IMR-90 (cell line): ENCODE measurements around the gene ALS2. TPM values are rescaled to one million over a fixed set of nuclear protein-coding genes. Genes with fewer than 3 reads are reported as not detected.

ENCODE experiments used
- ATAC-seq: fragments of 200-7000 bp; cut with Tn5 transposase; 2 replicates; pipeline ENCODE4 v1.9.1; 2020; ENCODE audit warnings: low read depth, mild to moderate bottlenecking, moderate library complexity
- BruUV-seq: library from RNA; stranded (reverse); fragments of 400-500 nt; replicated peaks from 2 replicates; lab custom pipeline; 2021; lab: Mats Ljungman, UMichigan
- CTCF ChIA-PET: fragments of 300-600 bp; formaldehyde crosslinking; extraction: SDS; loops from one replicate; lab custom pipeline; 2021; ENCODE audit warnings: antibody characterized with exemption; lab: Yijun Ruan, JAX
- POLR2A ChIA-PET: fragments of 300-600 bp; sonication (Branson Sonifier 250); formaldehyde crosslinking; loops from one replicate; lab custom pipeline; 2022; ENCODE audit warnings: antibody characterized with exemption; ENCODE audit not compliant: unreplicated experiment; lab: Charles Lee
- DNase-seq: peaks from one replicate; pipeline ENCODE4 v3.0.0; 2013
- H2AFZ ChIP-seq: replicated peaks from 2 replicates; pipeline ENCODE3; 2013; ENCODE audit warnings: low read length, mild to moderate bottlenecking; ENCODE audit not compliant: poor library complexity
- H2AK5ac ChIP-seq: 2 replicates; pipeline ENCODE4 v1.6.1; 2013; ENCODE audit warnings: low read depth, low read length, inconsistent platforms
- H2AK9ac ChIP-seq: replicated peaks from 2 replicates; pipeline ENCODE3; 2013; ENCODE audit warnings: mild to moderate bottlenecking, low read depth, low read length, moderate library complexity; ENCODE audit not compliant: poor library complexity
- H2BK120ac ChIP-seq: 2 replicates; pipeline ENCODE4 v1.6.1; 2013; ENCODE audit warnings: low read depth, low read length, inconsistent platforms
- H2BK15ac ChIP-seq: 3 replicates; pipeline ENCODE4 v1.6.1; 2013; ENCODE audit warnings: low read depth, low read length, inconsistent platforms
- H2BK20ac ChIP-seq: 2 replicates; pipeline ENCODE4 v1.6.1; 2013; ENCODE audit warnings: low read depth, mild to moderate bottlenecking, inconsistent platforms, low read length, moderate library complexity
- H2BK5ac ChIP-seq: 2 replicates; pipeline ENCODE4 v1.6.1; 2013; ENCODE audit warnings: mild to moderate bottlenecking, low read depth, low read length, inconsistent platforms; ENCODE audit not compliant: poor library complexity, severe bottlenecking
- H3K14ac ChIP-seq: replicated peaks from 2 replicates; pipeline ENCODE4 v1.6.1; 2013; ENCODE audit warnings: low read depth, low read length, inconsistent platforms
- H3K18ac ChIP-seq: 2 replicates; pipeline ENCODE4 v1.6.1; 2013; ENCODE audit warnings: low read depth, low read length, control low read depth
- H3K23ac ChIP-seq: 2 replicates; pipeline ENCODE4 v1.6.1; 2013; ENCODE audit warnings: low read depth, low read length, inconsistent platforms
- H3K27ac ChIP-seq: 2 replicates; pipeline ENCODE4 v1.5.1; 2013; ENCODE audit warnings: mild to moderate bottlenecking, control low read depth, low read length; ENCODE audit not compliant: insufficient read depth
- H3K27me3 ChIP-seq: 2 replicates; pipeline ENCODE4 v1.6.1; 2013; ENCODE audit warnings: low read length; ENCODE audit not compliant: control insufficient read depth, insufficient read depth
- H3K36me3 ChIP-seq: 2 replicates; pipeline ENCODE4 v1.6.1; 2013; ENCODE audit warnings: low read length, mixed read lengths; ENCODE audit not compliant: control insufficient read depth, insufficient read depth
- H3K4ac ChIP-seq: 2 replicates; pipeline ENCODE4 v1.6.1; 2013; ENCODE audit warnings: low read depth, low read length, inconsistent platforms
- H3K4me1 ChIP-seq: 2 replicates; pipeline ENCODE4 v1.6.1; 2013; ENCODE audit warnings: low read length, mixed read lengths; ENCODE audit not compliant: control insufficient read depth, insufficient read depth
- H3K4me2 ChIP-seq: 2 replicates; pipeline ENCODE4 v1.6.1; 2013; ENCODE audit warnings: low read depth, mild to moderate bottlenecking, control low read depth, low read length, moderate library complexity
- H3K4me3 ChIP-seq: 2 replicates; pipeline ENCODE4 v1.5.1; 2013; ENCODE audit warnings: low read depth, mild to moderate bottlenecking, control low read depth, low read length, moderate library complexity; ENCODE audit not compliant: insufficient read depth
- H3K56ac ChIP-seq: 2 replicates; pipeline ENCODE4 v1.6.1; 2013; ENCODE audit warnings: low read length, inconsistent platforms; ENCODE audit not compliant: insufficient read depth; ENCODE audit errors: extremely low read depth
- H3K79me1 ChIP-seq, 2 experiments: 2 replicates each; pipeline ENCODE4 v1.6.1; 2013; ENCODE audit warnings: low read length in 2 of 2, inconsistent platforms in 1 of 2, low read depth in 1 of 2
- H3K9ac ChIP-seq: 2 replicates; pipeline ENCODE4 v1.6.1; 2013; ENCODE audit warnings: low read depth, low read length, control low read depth
- H3K9me1 ChIP-seq: 2 replicates; pipeline ENCODE4 v1.6.1; 2013; ENCODE audit warnings: low read length, inconsistent platforms; ENCODE audit not compliant: insufficient read depth
- H3K9me3 ChIP-seq: 2 replicates; pipeline ENCODE4 v1.6.1; 2013; ENCODE audit warnings: low read length; ENCODE audit not compliant: control insufficient read depth, insufficient read depth
- H4K20me1 ChIP-seq: 2 replicates; pipeline ENCODE4 v1.6.1; 2013; ENCODE audit warnings: low read length, inconsistent platforms; ENCODE audit not compliant: insufficient read depth
- H4K5ac ChIP-seq: 2 replicates; pipeline ENCODE4 v1.6.1; 2013; ENCODE audit warnings: mild to moderate bottlenecking, low read depth, low read length, control low read depth
- H4K8ac ChIP-seq, 2 experiments: 2 replicates each; pipeline ENCODE4 v1.6.1; 2013; ENCODE audit warnings: low read depth in 2 of 2, low read length in 2 of 2, control low read depth in 1 of 2, inconsistent platforms in 1 of 2
- H4K91ac ChIP-seq: 2 replicates; pipeline ENCODE4 v1.6.1; 2013; ENCODE audit warnings: low read depth, low read length, inconsistent platforms; ENCODE audit not compliant: insufficient read depth
- BHLHE40 ChIP-seq: fragments of 150-350 bp; IDR thresholded peaks from 2 replicates; pipeline ENCODE4 v1.6.1; 2016; ENCODE audit warnings: mild to moderate bottlenecking, low read depth, low read length
- CEBPB ChIP-seq: IDR thresholded peaks from 2 replicates; pipeline ENCODE4 v1.6.1; 2012; ENCODE audit warnings: low read depth, low read length, improper control_type of control experiment
- CHD1 ChIP-seq: IDR thresholded peaks from 2 replicates; pipeline ENCODE4 v1.6.1; 2012; ENCODE audit warnings: low read depth, low read length, improper control_type of control experiment
- CTCF ChIP-seq: conservative IDR thresholded peaks from 2 replicates; pipeline ENCODE4 v1.5.1; 2012; ENCODE audit warnings: mild to moderate bottlenecking, low read depth, low read length, improper control_type of control experiment
- ELK1 ChIP-seq: fragments of 150-350 bp; IDR thresholded peaks from 2 replicates; pipeline ENCODE4 v1.6.1; 2016; ENCODE audit warnings: low read depth, mild to moderate bottlenecking, low read length, moderate library complexity, borderline replicate concordance
- FOS ChIP-seq: fragments of 150-350 bp; IDR thresholded peaks from 2 replicates; pipeline ENCODE4 v1.6.1; 2016; ENCODE audit warnings: low read depth, low read length
- MAZ ChIP-seq: IDR thresholded peaks from 2 replicates; pipeline ENCODE4 v1.6.1; 2012; ENCODE audit warnings: low read depth, mild to moderate bottlenecking, low read length, improper control_type of control experiment, moderate library complexity, borderline replicate concordance
- MXI1 ChIP-seq: IDR thresholded peaks from 2 replicates; pipeline ENCODE4 v1.6.1; 2012; ENCODE audit warnings: low read depth, mild to moderate bottlenecking, low read length, moderate library complexity, borderline replicate concordance
- NFE2L2 ChIP-seq: fragments of 150-350 bp; IDR thresholded peaks from 2 replicates; pipeline ENCODE4 v1.6.1; 2016; ENCODE audit warnings: low read depth, mild to moderate bottlenecking, low read length
- POLR2A ChIP-seq: IDR thresholded peaks from 2 replicates; pipeline ENCODE4 v1.6.1; 2012; ENCODE audit warnings: mild to moderate bottlenecking, low read depth, low read length
- RAD21 ChIP-seq: IDR thresholded peaks from 2 replicates; pipeline ENCODE4 v1.6.1; 2012; ENCODE audit warnings: low read length, improper control_type of control experiment
- RFX5 ChIP-seq: IDR thresholded peaks from 2 replicates; pipeline ENCODE4 v1.8.0; 2012; ENCODE audit warnings: low read depth, mild to moderate bottlenecking, low read length, moderate library complexity
- SMC3 ChIP-seq: fragments of 150-350 bp; IDR thresholded peaks from 2 replicates; pipeline ENCODE4 v1.6.1; 2016; ENCODE audit warnings: low read depth, mild to moderate bottlenecking, antibody characterized with exemption, low read length, moderate library complexity
- WGBS, 2 experiments: methylation state at CpG; one replicate each; pipeline versions ENCODE4 v1.1.5 to v1.1.7; 2013; ENCODE audit warnings: missing lambda C conversion rate in 2 of 2; ENCODE audit not compliant: insufficient read length in 1 of 2; ENCODE audit errors: extremely low coverage in 2 of 2; 5-methylcytosine and 5-hydroxymethylcytosine counted together
- dilution Hi-C: fragments of 300-500 bp; cut with HindIII; formaldehyde crosslinking; loops from one replicate; pipeline ENCODE4 v1.14.3; 2018; ENCODE audit warnings: low sequenced_read_pairs; ENCODE audit not compliant: unreplicated experiment
- in situ Hi-C: fragments of 300-500 bp; cut with MboI; formaldehyde crosslinking; loops from 3 replicates; pipeline ENCODE4 v1.14.3; 2019; ENCODE audit warnings: low sequenced_read_pairs, inconsistent platforms, mixed read lengths
- intact Hi-C: fragments of 100-400 bp; cut with micrococcal nuclease; formaldehyde crosslinking; loops from 2 replicates; pipeline ENCODE4 v1.10.0; 2022
- polyA plus RNA-seq, 3 experiments: library from polyadenylated mRNA; depleted of rRNA; stranded (reverse); fragments of >200 nt; gene quantifications; 2 replicates each; pipeline ENCODE4 v1.2.3, GENCODE V29; 2012; ENCODE audit warnings: low replicate concordance in 1 of 3
- total RNA-seq: library from RNA; depleted of rRNA; stranded (reverse); fragments of >200 nt; gene quantifications from 2 replicates; pipeline ENCODE4 v1.2.3, GENCODE V29; 2012
- TF ChIP-seq, protein P1 (sequence below): fragments of 150-350 bp; IDR thresholded peaks from 2 replicates; pipeline ENCODE4 v1.6.1; 2017; ENCODE audit warnings: mild to moderate bottlenecking, antibody characterized with exemption, low read length, low read depth

Gene ALS2
- total and polyA plus RNA-seq, 2 of the 4 experiments (the other 2 are of a cell fraction), result 14.4 to 42.3 TPM

DNA sequence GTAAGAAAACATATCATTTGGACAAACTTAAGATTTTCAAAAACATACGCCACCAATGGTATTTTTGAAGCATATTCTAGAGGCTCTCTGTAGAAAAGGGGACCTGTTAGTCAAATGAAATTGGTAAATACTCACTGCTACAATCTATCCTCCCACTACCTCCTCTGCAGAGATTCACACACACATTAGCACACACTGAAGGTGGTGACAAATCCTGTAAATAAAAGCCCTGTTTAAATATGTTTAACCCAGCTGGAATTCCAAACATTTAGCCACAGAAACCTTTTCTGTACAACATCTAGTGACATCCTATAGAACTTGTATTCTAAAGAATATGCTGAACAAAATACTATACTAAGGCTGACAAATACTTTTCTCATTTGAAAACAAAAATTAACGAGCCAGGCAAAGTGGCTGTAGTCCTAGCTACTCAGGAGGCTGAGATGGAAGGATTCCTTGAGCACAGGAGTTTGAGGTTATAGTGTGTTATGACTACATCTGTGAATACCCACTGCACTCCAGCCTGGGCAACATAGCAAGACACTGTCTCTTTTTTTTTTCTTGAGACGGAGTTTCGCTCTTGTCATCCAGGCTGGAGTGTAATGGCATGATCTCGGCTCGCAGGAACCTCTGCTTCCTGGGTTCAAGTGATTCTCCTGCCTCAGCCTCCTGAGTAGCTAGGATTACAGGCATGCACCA lies 25.9 kb downstream of the ALS2 start:
- Histone ChIP-seq H3K4me1 (peaks cover 6% of the 10 kb centered on the region; the same call in 1 of the 2 replicates), H3K4ac (peak overlapping the region; percentile 75; the same call in 1 of the 2 replicates), H3K27me3 (no peaks in the 10 kb centered on the region), H3K4me3 (no peak overlapping the region), H2BK120ac (0 out of 2 replicates have a peak overlapping the region, but pooled peaks have one; percentile 57), H3K23ac (no peak overlapping the region), H3K14ac (peak overlapping the region; percentile 16; the same call in 1 of the 2 replicates), H3K9me1 (peaks cover 4% of the 10 kb centered on the region; the same call in 1 of the 2 replicates), H2AFZ (no peak overlapping the region), H3K4me2 (no peak overlapping the region), H3K36me3 (peaks cover 10% of the 10 kb centered on the region), H2BK15ac (0 out of 3 replicates have a peak overlapping the region, but pooled peaks have one; percentile 15), H2BK5ac (peak overlapping the region; percentile 9), H2BK20ac (peak overlapping the region; percentile 45; the same call in 1 of the 2 replicates), H3K9me3 (no peaks in the 10 kb centered on the region), H4K8ac (peak overlapping the region in 1 of 2 experiments; percentile 35; a peak in 1 of 4 replicates), H3K56ac (no peak overlapping the region), H3K18ac (no peak overlapping the region), H2AK5ac (no peak overlapping the region), H4K20me1 (no peaks in the 10 kb centered on the region), H4K91ac (peak overlapping the region; percentile 46; the same call in 1 of the 2 replicates), H3K79me1 (peaks cover 7 to 11% of the 10 kb centered on the region in 2 experiments; a peak in 2 of 4 replicates), H2AK9ac (no peak overlapping the region), H4K5ac (no peak overlapping the region), H3K27ac (no peak overlapping the region), H3K9ac (no peak overlapping the region)
- ChIA-PET POLR2A (no interaction called here), CTCF (no interaction called here)
- intact Hi-C loops (loop anchor here (5.0 kb wide), 1 partner anchor 422 kb away; no protein-coding TSS in a partner anchor), in situ Hi-C loops (no loop called here), dilution Hi-C loops (no loop called here)
- BruUV-seq, result no TSS peak
- ATAC-seq, result peak; percentile 90
- DNase-seq, result peak; percentile 60
- WGBS, 2 experiments, result no CpG with 5 or more reads among the region's 6 CpGs
- no peak for TF ChIP-seq BHLHE40
- TF ChIP-seq SMC3, result no peak
- no peak for TF ChIP-seq CHD1
- no peak for TF ChIP-seq RFX5
- no peak for TF ChIP-seq CEBPB
- no peak for TF ChIP-seq MXI1
- TF ChIP-seq RAD21, result no peak
- TF ChIP-seq, protein P1, sequence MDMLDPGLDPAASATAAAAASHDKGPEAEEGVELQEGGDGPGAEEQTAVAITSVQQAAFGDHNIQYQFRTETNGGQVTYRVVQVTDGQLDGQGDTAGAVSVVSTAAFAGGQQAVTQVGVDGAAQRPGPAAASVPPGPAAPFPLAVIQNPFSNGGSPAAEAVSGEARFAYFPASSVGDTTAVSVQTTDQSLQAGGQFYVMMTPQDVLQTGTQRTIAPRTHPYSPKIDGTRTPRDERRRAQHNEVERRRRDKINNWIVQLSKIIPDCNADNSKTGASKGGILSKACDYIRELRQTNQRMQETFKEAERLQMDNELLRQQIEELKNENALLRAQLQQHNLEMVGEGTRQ, result no peak
- no peak for TF ChIP-seq NFE2L2
- no peak for TF ChIP-seq POLR2A
- TF ChIP-seq CTCF, result no peak
- no peak for TF ChIP-seq MAZ
- TF ChIP-seq ELK1, result no peak
- no peak for TF ChIP-seq FOS
